ENCODE measurements around the gene SPSB1.

GRCh38 chr1:9356829-9357466 lies 64.3 kb downstream of the SPSB1 start:
- TF ChIP-seq, protein P1, sequence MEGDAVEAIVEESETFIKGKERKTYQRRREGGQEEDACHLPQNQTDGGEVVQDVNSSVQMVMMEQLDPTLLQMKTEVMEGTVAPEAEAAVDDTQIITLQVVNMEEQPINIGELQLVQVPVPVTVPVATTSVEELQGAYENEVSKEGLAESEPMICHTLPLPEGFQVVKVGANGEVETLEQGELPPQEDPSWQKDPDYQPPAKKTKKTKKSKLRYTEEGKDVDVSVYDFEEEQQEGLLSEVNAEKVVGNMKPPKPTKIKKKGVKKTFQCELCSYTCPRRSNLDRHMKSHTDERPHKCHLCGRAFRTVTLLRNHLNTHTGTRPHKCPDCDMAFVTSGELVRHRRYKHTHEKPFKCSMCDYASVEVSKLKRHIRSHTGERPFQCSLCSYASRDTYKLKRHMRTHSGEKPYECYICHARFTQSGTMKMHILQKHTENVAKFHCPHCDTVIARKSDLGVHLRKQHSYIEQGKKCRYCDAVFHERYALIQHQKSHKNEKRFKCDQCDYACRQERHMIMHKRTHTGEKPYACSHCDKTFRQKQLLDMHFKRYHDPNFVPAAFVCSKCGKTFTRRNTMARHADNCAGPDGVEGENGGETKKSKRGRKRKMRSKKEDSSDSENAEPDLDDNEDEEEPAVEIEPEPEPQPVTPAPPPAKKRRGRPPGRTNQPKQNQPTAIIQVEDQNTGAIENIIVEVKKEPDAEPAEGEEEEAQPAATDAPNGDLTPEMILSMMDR (IDR thresholded peaks at IDR 0.05), result no peak
- no peak for TF ChIP-seq POLR2A (IDR thresholded peaks at IDR 0.05)

Measured in thyroid gland (tissue), 4 donors.